Occipital lobe (tissue), 2 donors: Measurements from ENCODE around the gene CC2D2A. TPM values are rescaled to one million over a fixed set of nuclear protein-coding genes. Genes with fewer than 3 reads are reported as not detected.
"Not testable (repeated sequence)": the region's sequence is repeated elsewhere in the genome, so short reads cannot be mapped to it uniquely, and the experiment has no call there.

Source experiments
- DNase-seq: peaks from one replicate; lab custom pipeline; 2025; lab: John Stamatoyannopoulos, UW
- total RNA-seq: library from RNA; depleted of rRNA; stranded (reverse); fragments of >200 nt; gene quantifications from one replicate; pipeline ENCODE4 v1.2.3, GENCODE V29; 2014

The CC2D2A gene
- total RNA-seq, 1 donor from 2014 or later, result 19.8 TPM

GRCh38 chr4:15556511-15557092 lies 86.9 kb downstream of the CC2D2A start:
- no peak for DNase-seq

GRCh38 chr4:15557786-15558550 lies 88.3 kb downstream of the CC2D2A start:
- DNase-seq, result no peak

- no peak for DNase-seq
These were observed 88.9 kb downstream of the CC2D2A start for GRCh38 chr4:15558561-15558960.

DNA sequence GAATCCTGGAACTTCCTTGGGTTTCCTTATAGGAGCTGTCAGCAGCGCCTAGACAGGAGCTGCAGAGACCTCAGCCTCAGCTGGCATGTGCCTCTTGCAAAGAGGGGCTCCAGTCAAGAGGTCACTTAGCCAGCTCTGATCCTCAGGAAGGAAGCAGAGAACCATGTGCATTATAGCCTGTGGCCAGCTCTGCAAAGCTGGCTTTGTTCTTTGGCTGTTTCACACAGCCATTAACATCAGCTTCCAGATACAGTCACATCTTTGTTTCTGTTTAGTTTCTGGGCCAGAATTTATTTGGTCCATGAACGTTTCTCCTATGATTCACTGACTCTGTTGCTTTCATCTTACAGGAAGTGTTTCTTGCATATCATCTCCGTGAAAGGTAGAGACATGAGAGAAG lies 92.4 kb downstream of the CC2D2A start:
- DNase-seq, result peak; percentile 15

DNA sequence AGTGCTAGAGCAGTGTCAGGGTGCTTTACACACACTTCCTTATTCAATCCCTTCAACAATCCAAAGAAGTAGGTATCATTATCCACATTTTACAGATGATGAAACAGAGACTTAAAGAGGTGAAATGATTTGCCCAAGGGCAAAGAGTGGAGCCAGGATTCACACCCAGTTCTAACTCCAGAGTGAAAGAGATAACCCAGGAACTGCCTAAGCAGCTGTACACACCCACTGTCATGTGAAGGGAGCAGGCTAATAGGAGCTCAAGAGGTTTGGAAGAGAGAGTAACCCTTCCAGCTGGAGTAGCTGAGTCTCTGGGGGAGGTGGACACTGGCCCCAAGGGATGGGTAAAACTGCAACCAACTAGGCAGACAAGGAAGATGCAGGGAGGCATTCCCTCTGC lies 92.9 kb downstream of the CC2D2A start:
- no peak for DNase-seq

DNA sequence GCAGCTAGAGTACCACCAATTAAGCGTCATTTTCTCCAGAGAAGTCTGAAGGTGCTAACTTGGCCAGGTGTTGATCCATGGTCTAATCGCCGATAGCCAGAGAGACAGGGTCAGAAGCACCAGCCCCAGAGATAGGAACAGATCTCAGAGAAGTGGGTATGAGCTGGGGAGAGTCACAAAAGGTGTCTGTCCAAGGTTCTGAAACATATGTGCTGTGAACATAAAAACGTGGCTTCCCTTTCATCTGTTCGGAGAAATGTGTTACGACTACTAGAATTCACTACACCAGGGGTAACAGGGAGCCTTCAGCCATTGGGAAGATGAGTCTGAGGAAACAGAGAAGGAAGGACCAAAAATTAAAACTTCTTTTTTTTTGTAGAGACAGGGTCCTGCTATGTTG lies 94.2 kb downstream of the CC2D2A start:
- no peak for DNase-seq

DNA sequence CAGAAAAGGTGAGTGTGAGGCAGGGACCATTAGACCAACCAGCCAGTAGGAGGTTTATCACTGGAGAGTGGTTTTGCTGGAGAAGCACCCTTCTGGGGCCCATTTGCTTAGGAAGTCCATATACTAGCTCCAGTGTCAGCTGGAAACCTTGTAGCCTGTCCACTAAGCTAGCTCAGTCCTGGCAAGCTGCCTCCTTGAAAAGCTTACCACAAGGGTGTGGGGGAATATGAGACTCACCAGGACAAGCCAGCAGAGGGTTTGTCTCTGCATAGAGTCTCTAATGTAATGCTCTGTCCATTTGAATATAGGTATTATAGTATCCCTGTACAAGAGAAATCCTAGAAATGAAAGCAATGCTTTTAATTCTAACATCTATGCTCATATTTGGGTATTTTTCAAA lies 99.1 kb downstream of the CC2D2A start:
- DNase-seq, result no peak

- no peak for DNase-seq
These were observed 100.1 kb downstream of the CC2D2A start for GRCh38 chr4:15569746-15570145.

DNA sequence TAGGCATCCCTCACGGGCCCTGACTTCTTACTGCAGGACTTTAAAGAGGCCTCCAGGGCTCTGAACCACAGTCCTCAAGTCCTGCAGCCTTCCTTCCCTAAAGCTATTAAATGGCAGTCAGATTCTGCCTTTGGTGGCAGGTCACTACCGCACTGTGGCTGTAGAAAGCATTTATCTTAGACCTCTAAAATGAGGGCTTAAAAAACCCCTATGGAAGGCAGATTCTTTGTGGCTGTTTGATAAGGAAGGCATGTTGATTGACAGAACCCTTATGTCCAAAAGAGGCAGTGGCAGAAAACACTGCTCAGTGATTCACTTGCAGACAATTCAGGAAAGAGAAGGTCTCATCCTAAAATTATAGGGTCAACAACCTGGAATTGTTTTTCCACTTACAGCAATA lies 106.3 kb downstream of the CC2D2A start:
- DNase-seq, result no peak

- DNase-seq, result no peak
These were observed 107.8 kb downstream of the CC2D2A start for GRCh38 chr4:15577508-15577907.

- DNase-seq, result no peak
These were observed 115.1 kb downstream of the CC2D2A start for GRCh38 chr4:15584785-15585184.

GRCh38 chr4:15585331-15585730 lies 115.6 kb downstream of the CC2D2A start:
- DNase-seq, result no peak

DNA sequence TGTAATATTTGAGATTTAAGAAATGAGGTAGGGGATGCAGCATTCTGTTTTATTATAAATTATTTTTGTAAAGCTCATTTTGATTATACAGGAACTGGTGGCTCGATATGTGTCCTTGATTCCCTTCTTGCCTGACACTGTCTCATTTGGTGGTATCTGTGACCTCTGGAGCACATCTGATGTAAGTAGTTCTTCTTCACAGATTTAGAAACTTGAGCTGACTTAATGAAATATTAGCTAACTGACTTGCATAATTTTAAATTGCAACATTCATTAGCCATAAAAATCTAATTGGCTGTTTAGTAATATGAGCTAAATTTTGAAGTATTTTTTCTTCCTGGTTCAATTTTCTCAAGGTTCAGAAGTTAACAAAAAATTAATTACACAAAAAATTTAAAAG lies 116.4 kb downstream of the CC2D2A start:
- no peak for DNase-seq

DNA sequence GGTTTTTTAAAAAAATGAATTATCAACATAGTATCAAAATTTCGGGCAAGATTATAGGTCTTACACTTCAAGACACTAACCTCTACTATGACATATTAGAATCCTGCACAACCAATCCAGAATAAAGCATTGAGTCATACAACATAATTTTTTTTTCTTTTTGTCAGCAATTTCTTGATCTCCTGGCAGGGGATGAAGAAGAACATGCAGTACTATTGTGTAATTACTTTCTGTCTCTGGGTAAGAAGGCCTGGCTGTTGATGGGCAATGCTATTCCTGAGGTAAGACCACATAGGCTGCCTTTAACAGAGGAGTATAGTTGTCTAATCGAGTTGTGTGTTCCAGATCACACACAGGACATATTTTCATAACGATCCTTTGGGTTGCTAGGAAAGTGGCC lies 118.0 kb downstream of the CC2D2A start:
- no peak for DNase-seq

DNA sequence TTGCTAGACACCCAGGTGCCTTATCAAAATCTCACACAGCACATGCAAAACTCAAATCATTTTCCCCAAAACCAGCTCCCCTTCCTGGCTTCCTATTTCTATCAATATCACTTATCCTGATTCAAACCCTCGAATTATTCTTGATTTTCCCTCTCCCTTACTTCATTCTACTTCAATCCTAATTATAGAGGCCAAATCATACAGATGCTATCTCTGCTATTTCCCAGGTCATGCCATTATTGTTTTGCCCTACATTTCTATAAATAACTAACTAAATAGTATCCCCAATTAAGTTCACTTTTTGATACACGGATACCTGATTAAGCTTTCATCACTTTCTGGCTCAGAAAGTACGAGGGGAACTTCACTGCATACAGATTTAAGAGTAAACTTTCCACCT lies 123.1 kb downstream of the CC2D2A start:
- no peak for DNase-seq

DNA sequence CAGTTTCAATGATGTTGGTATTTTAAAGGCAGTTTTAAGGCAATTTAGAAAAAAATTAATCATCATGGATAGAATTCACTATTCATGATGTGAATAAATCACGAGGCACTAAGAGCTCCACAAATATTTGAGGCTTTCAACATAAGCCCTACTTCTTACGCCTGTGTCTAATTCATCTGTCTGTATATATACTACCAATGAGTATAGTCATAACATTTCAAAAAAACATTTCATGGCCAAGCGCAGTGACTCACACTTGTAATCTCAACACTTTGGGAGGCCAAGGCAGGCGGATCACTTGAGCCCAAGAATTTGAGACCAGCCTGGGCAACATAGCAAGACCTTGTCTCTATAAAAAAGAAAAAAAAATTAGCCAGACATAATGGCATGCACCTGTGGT lies 129.0 kb downstream of the CC2D2A start:
- DNase-seq, result no peak

DNA sequence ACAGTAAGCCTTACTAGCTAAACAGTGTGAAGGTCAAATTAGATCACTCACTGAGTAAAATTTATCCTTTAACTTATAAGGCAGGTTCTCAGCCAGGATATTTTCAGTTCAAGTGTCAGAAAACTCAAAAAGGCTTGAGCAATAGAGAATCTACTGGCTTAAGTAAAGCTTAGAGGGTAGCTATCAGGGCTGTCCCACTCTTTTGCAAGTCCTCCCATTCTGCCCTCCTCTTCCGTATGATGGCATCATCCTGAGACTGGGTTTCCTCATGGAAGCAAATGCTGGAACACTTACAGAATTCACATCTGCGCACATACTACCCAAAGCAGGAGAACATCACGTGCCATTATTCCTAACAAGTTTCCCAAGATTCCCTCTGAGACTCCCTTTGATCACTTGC lies 130.5 kb downstream of the CC2D2A start:
- no peak for DNase-seq

GRCh38 chr4:15601862-15602261 lies 132.2 kb downstream of the CC2D2A start:
- DNase-seq, result no peak

- DNase-seq, result no peak
These were observed 135.9 kb downstream of the CC2D2A start for GRCh38 chr4:15605537-15605936.

GRCh38 chr4:15610855-15611254 lies 141.2 kb downstream of the CC2D2A start:
- DNase-seq, result no peak

DNA sequence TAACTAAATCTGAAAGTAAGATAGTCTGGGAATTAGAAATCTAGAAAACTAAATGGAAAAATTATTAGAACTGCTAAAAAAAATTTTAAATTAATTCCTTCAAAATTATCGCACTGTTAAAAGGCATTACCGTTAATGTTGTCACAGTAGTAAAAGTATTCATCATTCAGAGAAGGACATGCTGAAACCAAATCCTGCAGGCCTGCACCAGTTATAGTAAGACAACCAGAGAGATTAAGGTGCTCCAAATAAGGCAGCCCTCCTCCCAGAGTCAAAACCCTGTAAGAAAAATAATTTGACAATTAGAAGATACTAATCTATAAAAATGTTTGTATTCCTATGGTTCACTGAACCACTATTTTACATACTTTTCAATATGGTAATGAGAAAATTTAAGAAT lies 142.5 kb downstream of the CC2D2A start:
- no peak for DNase-seq

DNA sequence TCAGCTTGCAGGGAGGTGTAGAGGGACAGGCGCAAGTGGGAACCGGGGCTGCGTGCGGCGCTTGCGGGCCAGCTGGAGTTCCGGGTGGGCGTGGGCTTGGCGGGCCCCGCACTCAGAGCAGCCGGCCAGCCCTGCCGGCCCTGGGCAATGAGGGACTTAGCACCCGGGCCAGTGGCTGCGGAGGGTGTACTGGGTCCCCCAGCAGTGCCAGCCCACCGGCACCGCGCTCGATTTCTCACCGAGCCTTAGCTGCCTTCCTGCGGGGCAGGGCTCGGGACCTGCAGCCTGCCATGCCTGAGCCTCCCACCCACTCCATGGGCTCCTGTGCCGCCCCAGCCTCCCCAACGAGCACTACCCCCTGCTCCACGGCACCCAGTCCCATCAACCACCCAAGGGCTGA lies 145.2 kb downstream of the CC2D2A start:
- not testable (repeated sequence) for DNase-seq

- DNase-seq, result not testable (repeated sequence)
These were observed 147.7 kb downstream of the CC2D2A start for GRCh38 chr4:15617407-15617806.
